Head of caudate nucleus (tissue), 42 donors: ENCODE results near the gene EP400.
A peak's percentile ranks its signal among the peaks of the same experiment; 100 is the strongest.
"Not testable (repeated sequence)": the region's sequence is repeated elsewhere in the genome, so short reads cannot be mapped to it uniquely, and the experiment has no call there.

Experiments
- DNase-seq, 42 donors: peaks; one replicate each; pipeline versions ENCODE4 v3.0.0 to v3.0.0-alpha.2; 2020 to 2021; ENCODE audit warnings: mixed read lengths in 7 of 42
- intact Hi-C: fragments of 100-400 bp; cut with DNase I; formaldehyde crosslinking; loops from one replicate; pipeline ENCODE4 v1.15.0; 2022

Gene EP400

DNA sequence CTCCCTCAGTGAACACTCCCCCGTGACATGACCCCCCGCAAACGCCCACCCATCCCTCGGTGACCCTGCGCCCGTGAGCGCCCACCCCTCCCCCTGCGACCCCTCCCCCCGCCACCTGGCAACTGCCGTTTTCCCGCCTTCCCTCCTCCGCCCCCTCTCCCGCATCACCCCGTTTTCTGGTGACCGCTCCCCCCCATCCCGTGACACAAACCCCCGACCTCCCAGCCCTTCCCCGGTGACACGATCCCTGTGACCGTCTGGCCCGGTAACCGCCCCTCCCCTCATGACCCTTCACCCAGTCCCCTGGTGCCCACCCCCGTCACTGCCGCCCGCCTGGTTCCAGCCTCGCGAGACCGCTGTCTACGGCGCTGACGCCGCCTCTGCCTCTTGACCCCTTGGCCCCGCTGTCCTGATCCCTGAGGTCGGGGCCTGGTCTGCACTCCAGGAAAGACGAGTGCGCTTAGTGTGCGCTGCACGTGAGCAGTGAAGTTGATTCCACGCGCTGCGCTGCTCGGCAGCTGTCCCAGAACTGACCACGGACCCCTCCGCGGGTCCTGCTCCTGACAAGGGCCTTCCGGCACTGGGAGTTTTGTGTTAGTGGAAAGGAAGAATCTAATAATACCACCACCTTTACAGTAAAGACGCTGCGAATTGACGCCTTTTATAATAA lies 135.0 kb downstream of the EP400 start:
- peak in 11 of 42 donors; percentile 9 to 53 (median 36) for DNase-seq
- intact Hi-C loops, result loop anchor here (1.0 kb wide), 1 partner anchor 60 kb away; the partner anchor contains the start of genes DDX51 and NOC4L

DNA sequence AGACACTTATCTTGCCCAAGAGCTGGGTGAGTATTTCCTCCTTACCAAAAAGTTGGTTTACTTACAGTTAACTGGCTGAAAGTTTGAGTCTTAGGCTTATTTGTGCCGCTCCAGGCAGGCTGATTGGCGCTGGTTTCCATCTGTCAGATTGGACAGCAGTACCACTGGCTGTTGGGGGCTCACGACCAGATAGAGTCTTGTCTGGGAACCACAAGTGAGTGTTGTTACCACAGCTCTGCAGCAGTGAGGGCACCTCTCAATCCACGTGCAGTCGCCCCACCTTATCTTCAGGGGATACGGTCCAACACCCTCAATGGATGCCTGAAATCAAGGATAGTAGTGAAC lies 135.5 kb downstream of the EP400 start:
- peak in 7 of 42 donors; percentile 12 to 50 (median 44) for DNase-seq
- intact Hi-C loops, result no loop called here

DNA sequence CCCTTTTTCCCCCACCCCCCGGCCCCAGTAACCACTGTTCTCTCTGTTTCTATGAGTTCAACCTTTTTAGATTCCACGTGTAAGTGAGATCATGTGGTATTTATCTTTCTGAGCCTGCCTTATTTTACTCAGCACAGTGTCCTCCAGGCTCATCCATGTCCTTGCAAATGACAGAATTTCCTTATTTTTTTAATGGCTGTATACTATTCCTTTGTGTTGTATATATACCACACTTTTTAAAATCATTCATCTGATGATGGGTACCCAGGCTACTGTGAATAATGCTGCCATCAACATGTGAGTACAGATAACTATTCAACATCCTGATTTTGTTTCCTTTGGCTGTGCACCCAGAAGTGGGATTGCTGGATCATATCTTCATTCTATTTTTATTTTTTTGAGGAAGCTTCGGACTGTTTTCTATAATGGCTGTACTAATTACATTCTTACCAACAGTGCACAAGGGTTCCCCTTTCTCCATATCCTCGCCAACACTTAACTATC lies 139.7 kb downstream of the EP400 start:
- intact Hi-C loops, result no loop called here
- no peak for DNase-seq

DNA sequence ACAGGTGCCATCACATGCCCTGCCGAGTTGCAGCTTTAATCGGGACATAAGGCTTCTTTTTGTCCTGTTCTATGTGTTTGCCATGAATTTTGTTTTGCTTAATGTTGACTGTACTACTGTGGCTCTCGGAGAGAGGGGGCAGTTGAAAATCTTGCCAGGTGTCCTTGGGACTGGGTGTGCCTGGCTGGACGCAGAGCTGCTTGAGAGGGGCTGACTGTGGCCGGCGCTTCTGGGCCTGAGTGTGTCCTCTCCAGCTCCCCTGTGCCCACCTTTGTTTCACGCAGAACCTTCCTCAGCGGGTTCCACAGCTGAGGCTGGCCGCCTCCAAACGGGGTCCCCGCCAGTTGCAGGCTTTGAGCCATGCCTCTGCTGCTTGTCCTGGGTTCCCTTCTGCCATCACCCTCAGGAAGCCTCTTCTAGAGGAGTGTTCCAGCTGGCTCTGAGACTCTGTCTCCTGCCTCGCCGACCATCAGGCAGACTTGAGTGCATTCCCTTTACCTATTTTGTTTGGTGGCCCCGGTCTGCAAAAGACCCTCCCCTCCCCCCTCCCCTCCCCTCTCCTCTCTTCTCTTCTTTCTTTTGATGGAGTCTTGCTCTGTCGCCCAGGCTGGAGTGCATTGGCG lies 144.6 kb downstream of the EP400 start:
- peak in 1 of 42 donors; percentile 17 for DNase-seq
- intact Hi-C loops, result no loop called here

DNA sequence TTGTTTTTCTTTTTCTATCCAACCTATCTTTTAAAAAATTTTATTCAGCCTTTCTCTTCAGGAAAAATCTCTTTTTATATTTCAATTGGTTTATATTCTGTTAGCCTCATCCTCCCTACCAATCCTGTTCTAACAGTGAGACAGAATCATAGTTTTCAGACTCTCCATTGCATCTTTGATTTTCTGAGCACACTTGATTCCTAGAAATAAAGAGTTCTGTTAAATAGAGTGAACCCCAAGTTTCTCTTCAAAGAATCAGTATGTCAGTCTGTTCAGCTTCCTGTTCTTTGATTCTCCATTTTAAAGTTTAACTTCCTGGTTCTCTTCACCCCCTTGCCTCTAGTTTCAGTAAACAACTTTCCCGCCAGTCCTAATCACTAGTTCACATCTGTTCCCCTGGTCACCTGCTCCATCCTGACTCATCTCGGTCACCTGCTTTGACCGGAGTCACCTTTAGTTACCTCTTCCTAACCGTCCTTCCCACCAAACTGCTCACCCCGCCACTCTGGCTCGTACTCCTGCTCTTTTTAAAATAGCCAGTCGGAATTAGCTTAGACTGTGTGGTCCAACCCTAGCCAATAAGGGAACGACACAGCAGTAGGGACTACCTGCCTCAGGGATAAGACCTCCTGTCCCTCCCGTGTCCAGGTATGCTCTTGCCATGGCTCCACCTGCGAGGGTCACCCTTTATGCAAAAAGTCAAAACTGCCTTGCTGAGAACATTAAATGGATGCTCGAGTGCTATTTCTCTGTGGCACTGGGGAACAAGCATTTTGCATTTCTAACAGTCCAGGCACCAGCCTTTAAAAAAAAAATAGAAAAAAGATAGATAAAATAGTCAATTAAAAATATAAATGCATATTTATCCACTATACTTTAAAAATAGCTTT lies 146.0 kb downstream of the EP400 start:
- DNase-seq, result no peak
- intact Hi-C loops, result no loop called here

DNA sequence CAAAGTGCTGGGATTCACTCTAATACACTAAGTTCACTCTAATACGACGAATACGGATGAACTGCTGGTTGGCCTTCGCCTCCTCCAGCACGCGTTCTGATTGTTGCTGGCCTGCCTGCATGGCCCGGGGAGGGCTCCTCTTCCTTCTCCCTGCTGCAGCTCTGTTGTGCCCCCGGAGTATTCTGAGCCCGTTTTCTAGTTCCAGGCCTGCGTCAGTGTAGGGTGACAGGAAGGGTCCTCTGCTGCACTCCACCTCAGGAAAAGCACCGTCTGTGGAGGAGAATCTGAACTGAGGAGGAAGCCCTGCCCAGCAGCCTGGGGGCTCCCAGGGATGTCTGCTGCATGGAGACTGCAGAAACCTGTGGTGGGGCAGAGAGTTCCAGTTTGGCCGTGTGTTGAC lies 150.0 kb downstream of the EP400 start:
- intact Hi-C loops, result no loop called here
- no peak for DNase-seq

DNA sequence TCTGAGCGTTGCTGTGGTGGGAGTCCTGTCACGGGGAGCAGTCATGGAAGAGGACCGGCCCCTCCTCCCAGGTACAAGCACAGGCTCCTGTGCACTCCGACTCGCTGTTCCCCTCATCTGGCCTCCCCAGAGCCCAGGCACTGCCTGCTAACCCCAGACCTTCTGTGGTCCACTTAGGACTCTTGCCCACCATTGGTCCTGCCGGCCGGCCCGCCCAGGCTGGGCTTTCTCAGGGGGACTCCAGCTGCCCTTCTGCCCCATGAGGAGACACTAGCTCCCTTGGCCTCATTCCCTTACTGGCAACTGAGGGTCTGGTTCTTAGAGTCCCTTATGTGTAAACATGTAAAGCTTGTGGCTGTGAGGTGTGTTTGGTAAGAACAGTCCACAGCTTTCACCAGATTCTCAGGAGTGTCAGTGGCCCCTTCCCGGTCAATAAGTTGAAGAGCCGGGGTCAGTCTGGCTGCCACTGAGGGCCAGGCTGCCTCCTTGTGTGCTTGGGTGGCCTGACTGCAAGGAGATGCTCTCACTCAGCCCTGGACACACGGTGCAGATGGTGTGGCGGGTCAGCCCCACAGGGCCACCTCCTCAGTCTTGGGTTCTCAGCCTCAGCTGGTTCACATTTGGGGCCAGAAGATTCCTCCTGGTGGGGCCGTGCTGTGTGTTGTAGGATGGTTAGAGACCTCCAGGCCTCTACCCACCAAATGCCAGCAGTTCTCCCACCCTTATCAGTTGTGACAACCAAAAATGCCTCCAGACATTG lies 150.7 kb downstream of the EP400 start:
- intact Hi-C loops, result no loop called here

DNA sequence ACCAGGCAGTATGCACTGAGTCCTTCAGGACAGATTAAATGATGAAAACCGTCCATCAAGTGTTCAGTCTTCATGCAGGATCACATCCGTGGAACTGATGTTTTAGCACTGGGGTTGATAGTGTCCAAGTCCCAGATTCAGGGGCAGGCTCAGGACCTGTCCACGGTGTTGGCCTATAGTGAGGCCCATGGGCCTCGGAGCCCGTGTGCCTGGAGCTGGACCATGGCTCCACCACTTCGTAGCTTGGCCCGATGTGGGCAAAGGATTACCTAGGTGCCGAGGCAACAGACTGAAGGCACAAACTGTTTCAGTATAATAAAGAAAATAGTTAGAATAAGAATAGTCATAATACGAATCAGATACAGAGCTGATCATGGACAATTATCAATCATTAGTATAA lies 152.6 kb downstream of the EP400 start:
- intact Hi-C loops, result no loop called here
- DNase-seq, result no peak

More for the DNA sequence above, 150.7 kb downstream of the EP400 start:
- no peak for DNase-seq

DNA sequence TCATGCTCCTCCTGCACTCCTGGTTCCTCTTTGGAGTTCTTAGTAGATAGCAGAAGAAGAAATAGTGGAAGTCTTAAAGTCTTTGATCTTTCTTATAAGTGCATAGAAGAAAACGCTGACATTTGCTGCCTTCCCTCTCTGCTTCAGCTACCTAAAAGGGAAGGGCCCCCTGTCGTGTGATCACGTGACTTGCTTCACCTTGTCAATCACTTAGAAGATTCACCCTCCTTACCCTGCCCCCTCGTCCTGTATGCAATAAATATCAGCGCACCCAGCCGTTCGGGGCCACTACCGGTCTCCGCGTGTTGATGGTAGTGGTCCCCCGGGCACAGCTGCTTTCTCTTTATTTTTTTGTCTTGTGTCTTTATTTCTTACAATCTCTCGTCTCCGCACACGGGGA lies 153.3 kb downstream of the EP400 start:
- peak in 5 of 42 donors; percentile 10 to 34 (median 22) for DNase-seq
- intact Hi-C loops, result not testable (repeated sequence)

DNA sequence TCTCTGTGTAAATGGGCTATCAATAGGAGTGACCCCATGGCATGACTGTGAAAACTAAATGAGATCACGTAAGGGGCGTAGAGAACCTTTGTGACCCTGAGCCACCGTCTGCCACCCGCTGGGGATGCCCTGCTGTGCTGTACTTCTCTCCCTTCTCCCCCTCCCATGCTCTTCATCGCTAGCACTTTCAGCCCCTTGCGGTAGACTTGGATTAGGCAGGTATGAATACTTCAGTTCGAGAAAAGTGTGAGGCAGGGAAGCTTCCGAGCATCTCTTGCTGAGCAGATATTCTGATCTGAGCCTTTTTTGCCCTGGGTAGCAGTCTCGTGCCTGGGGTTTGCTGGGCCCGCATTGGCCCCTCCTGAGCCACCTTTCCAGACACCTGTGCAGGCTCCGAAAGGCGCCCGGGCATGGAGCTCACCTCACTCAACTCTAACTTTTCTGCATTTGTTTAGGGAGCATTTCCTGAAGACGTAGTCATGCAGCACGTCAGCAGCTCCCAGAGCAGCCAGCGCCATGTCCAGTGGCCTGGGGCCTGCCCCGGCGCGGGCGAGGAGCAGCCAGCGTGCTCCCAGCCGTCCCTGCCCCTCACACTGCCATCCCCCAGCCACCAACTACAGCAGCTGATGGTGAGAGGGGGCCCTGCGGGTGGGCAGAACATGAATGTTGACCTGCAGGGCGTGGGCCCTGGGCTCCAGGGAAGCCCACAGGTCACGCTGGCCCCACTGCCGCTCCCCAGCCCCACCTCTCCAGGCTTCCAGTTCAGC lies 154.0 kb downstream of the EP400 start:
- DNase-seq, result peak in 9 of 42 donors; percentile 6 to 59 (median 31)
- intact Hi-C loops, result no loop called here

DNA sequence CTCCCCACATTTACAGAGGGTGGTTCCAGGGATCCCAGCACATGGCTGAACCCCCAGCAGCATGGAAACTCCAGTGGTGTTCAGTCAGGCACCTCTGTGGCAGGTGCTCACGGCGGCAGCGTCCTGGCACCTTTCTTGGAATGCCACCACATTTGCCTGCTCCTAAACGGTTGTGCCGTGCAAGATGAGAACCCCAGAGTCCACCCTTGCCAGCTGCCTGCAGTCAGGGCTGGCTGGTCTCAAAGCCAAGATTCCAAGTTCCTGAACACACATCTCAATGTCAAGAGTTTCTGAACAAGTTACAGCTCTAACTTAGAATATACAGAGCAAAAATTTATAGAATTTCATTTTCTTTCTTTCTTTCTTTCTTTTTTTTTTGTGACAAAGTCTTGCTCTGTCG lies 155.7 kb downstream of the EP400 start:
- DNase-seq, result peak in 1 of 42 donors; percentile 21
- intact Hi-C loops, result no loop called here

DNA sequence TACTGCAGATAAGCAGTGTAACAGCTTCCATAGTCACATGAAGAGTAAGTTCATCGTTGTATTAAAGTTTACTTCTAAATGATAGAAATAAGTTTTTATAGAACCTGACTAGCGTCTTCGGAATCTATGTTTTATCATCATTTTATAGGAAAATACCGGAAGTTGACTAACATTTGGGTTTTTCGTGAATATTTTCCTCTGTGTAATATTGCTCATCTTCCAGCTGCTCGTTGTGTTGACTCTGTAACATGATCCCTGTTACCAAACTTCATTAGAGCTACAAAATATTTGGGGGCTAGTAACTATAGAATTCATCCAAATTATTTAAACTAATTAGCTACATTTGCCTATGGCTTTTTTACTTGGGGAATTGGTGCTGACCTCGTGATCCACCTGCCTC lies 157.2 kb downstream of the EP400 start:
- intact Hi-C loops, result no loop called here
- no peak for DNase-seq

DNA sequence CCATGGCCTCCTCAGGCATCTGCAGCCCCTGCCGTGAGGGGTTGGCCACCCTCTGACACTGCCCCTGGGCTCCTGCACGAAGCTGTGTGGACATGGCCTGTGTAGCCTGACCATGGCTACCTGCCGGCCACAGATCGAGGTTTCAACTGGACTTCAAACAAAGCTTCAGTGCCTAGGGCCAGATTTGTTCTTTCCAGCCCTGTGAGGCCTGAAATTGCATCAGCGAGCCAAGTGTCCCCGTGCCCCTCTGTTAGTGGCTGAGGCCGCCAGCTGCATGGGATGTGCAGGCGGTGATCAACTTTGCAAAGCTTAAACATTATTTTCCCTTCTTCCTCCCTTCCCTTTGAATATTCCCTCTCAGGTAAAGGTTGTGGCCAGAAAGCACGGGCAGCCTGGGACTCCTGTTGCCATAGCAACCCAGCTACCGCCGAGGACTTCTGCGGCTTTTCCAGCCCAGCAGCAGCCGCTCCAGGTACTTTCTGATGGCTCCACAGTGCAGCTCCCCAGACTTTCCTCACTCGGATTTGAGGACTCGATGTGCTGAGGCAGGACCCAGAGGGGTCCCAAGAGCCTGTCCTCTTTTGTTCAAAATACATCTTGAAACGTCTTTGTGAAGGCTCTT lies 158.6 kb downstream of the EP400 start:
- intact Hi-C loops, result no loop called here
- DNase-seq, result peak in 1 of 42 donors; percentile 34

DNA sequence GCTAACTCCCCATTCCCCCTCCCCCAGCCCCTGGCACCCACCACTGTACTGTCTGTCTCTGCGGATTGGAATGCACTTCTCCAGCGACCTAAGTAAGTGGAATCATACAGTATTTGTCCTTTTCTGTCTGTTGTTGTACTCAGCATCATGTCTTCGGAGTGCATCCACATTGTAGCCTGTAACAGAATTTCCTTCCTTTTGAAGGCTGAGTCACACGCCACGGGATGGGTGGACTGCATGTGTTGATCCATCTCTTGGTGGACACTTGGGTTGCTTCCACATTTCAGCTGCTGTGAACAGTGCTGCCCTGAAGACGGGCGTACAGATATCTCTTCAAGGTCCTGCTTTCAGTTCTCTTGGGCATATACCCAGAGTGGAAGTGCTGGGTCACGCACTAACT lies 160.0 kb downstream of the EP400 start:
- no peak for DNase-seq
- intact Hi-C loops, result no loop called here

DNA sequence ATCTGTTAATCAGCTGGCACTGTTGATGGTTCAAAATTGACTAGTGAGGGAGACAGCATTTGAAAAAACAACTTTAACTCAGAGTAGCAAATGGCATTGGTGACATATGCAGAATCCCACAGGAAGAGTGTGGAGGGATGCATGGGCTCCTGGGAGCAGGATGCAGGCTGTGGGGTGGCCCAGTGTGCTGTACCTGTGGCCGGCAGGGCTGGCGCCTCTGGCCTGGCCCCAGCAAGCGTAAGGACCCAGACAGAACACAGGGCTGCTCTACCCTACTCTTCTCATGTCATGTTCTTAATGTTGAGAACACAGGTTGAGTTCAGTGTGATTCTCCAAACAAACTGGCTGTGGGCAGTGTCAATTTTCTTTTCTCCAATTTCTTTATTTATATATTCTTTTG lies 160.9 kb downstream of the EP400 start:
- no peak for DNase-seq

DNA sequence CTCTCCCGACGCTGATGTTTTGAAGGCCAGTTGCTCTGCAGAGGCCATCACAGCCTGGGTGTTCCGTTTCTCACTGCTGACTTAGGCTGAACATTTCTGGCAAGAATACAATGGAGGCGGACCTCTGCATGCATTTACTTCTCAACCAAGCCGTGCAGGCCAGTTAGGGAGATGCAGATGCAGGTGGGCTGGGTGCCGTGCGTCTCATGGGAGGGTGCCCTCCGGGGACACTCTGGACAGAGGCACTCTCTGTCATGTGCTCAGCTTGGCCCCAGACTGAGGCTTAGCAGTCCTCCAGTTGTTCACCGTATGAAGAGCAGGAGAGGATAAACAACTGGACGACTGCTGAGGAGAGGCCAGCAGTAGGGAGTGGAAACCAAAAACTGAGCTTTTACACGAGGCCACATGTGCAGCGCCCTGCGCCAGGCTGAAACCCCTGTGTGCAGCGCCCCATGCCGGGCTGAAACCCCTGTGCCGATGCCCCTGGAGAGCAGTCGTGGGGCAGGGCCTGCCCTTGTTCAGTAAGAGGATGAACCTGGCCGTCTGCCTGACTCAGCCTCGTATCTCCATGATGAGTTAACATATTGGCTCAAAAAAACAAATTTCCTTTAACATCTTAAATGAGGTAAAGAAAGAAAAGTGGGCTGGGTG lies 162.0 kb downstream of the EP400 start:
- intact Hi-C loops, result no loop called here
- DNase-seq, result peak in 1 of 42 donors; percentile 29

More for the DNA sequence above, 160.9 kb downstream of the EP400 start:
- intact Hi-C loops, result no loop called here

DNA sequence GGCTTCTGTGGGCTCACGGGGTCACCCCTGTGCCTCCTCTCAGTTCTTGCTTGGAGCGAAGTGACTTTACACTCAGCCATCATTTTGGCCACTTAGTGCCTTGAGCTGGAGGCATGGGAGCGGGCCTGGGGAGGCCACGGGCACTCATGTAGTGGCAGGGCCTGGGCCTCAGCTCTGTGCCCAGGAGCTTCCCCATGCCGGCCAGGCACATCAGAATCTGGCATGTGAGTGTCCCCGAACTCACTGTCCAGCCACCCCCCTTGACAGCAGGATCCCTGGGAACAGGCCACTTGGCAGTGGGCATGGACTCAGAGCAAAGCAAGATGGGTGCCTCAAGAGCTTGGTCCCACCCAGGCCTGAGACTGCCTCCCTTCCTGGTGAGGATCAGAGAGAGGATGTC lies 164.9 kb downstream of the EP400 start:
- intact Hi-C loops, result no loop called here
- no peak for DNase-seq
